Measurements from ENCODE around the gene MCM7. TPM values are rescaled to one million over a fixed set of nuclear protein-coding genes. Genes with fewer than 3 reads are reported as not detected.
A peak's percentile ranks its signal among the peaks of the same experiment; 100 is the strongest.

The MCM7 gene
- total RNA-seq, 1 donor from 2014 or later = 212 TPM

DNA sequence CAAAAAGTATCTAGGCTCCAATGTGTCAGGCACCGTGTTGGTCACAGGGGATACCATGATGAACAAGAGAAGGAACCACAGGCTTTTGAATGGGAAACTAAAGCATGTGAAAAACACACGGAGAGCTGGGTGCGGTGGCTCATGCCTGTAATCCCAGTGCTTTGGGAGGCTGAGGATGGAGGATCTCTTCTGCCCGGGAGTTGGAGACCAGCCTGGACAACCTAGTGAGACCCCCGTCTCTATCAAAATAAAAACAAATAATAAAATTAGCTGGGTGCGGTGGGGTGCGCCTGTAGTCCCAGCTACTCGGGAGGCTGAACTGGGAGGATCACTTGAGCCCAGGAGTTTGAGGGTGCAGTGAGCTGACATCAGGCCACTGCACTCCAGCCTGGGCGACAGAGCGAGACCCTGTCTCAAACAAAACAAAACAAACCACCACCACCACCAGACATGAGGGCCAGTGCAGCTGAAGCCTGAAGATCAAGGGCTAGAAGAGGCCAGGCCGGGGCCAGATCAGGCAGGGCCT, 13.0 kb downstream of the MCM7 start:
- H3K27me3 Mint-ChIP-seq = no peaks in the 10 kb centered on the region
- TF ChIP-seq, protein P1, sequence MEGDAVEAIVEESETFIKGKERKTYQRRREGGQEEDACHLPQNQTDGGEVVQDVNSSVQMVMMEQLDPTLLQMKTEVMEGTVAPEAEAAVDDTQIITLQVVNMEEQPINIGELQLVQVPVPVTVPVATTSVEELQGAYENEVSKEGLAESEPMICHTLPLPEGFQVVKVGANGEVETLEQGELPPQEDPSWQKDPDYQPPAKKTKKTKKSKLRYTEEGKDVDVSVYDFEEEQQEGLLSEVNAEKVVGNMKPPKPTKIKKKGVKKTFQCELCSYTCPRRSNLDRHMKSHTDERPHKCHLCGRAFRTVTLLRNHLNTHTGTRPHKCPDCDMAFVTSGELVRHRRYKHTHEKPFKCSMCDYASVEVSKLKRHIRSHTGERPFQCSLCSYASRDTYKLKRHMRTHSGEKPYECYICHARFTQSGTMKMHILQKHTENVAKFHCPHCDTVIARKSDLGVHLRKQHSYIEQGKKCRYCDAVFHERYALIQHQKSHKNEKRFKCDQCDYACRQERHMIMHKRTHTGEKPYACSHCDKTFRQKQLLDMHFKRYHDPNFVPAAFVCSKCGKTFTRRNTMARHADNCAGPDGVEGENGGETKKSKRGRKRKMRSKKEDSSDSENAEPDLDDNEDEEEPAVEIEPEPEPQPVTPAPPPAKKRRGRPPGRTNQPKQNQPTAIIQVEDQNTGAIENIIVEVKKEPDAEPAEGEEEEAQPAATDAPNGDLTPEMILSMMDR (IDR thresholded peaks at IDR 0.05; ENCODE audit: unreplicated experiment) = no peak

DNA sequence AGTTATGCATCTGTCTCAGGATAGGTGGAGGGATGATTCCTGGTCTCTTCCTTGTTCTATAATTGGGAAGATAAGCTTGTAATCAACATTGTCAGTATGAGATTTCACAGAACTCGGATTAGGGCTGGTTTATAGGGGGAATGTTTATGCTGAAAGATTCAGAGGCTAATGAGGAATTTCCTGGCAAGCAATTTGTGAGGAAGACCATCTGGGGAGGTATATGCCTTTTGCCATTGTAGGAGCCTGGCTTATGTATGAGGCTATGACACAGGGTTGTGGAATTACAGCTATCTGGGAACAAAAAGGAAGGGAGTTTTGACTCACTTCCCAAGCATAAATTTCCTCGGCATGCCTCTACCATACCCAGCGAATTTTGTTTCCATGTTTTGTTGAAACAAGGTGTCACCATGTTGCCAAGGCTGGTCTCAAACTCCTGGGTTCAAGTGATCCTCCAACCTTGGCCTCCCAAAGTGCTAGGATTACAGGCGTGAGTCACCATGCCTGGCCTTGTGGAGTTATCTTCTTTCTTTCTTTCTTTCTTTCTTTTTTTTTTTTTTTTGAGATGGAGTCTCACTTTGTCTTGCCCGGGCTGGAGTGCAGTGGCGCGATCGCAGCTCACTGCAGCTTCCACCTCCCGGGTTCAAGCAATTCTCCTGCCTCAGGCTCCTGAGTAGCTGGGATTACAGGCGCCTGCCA, 14.0 kb downstream of the MCM7 start:
- no peak for DNase-seq (ENCODE audit: low spot score, unreplicated experiment)
- Mint-ChIP-seq H3K27me3 (no peaks in the 10 kb centered on the region), H3K9me3 (ENCODE audit: low read depth) (no peaks in the 10 kb centered on the region), H3K36me3 (ENCODE audit: insufficient read depth) (peaks cover 9% of the 10 kb centered on the region), H3K4me3 (ENCODE audit: low read depth) (peak overlapping the region; percentile 50), H3K4me1 (ENCODE audit: low read depth) (peaks cover 13% of the 10 kb centered on the region), H3K27ac (peak overlapping the region; percentile 67)
- TF ChIP-seq, protein P1 (IDR thresholded peaks at IDR 0.05; ENCODE audit: unreplicated experiment) = no peak

More for the DNA sequence above, 13.0 kb downstream of the MCM7 start:
- Mint-ChIP-seq H3K27ac (peak overlapping the region; percentile 97), H3K9me3 (ENCODE audit: low read depth) (no peaks in the 10 kb centered on the region), H3K4me1 (ENCODE audit: low read depth) (peaks cover 9% of the 10 kb centered on the region), H3K36me3 (ENCODE audit: insufficient read depth) (peaks cover 15% of the 10 kb centered on the region), H3K4me3 (ENCODE audit: low read depth) (peak overlapping the region; percentile 93)
- no peak for DNase-seq (ENCODE audit: low spot score, unreplicated experiment)

DNA sequence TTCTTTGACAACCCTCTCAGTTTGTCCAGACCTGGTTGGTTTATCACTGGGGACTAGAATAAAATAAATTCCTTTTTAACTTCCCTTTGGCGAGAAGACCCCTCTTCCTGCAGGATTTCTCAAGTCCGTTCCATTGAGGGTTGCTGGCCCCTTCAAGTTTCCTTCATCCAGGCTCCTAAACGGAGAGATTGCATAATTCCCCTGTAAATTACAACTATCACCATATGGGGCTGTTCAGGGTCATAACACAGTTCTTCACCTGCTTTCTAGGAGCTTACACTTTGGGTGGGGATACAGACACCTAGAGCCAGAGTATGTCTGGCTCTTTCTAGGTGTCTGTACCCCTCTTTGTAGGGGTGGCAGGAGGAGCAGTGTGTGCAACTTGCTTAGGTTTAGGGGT, 15.7 kb downstream of the MCM7 start:
- TF ChIP-seq, protein P1 (IDR thresholded peaks at IDR 0.05; ENCODE audit: unreplicated experiment) = no peak
- Mint-ChIP-seq H3K27me3 (no peaks in the 10 kb centered on the region), H3K4me3 (ENCODE audit: low read depth) (no peak overlapping the region), H3K27ac (no peak overlapping the region), H3K36me3 (ENCODE audit: insufficient read depth) (peaks cover 8% of the 10 kb centered on the region), H3K4me1 (ENCODE audit: low read depth) (peaks cover 16% of the 10 kb centered on the region), H3K9me3 (ENCODE audit: low read depth) (no peaks in the 10 kb centered on the region)
- DNase-seq (ENCODE audit: low spot score, unreplicated experiment) = no peak

DNA sequence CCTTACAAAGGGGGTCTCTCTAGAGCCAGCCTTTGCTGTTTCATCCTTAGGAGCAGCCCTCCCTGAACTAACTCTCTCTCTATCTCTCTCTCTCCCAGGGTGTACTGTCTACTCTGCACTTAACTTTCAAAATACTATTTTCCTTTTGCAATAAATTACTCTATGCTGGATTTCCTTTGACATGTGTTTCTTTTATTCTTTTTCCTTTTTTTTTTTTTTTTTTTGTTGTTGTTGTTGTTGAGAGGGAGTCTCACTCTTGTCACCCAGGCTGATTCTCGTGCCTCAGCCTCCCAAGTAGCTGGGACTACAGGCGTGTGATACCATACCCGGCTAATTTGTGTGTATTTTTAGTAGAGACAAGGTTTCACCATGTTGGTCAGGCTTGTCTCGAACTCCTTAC, 18.2 kb downstream of the MCM7 start:
- TF ChIP-seq, protein P1 (IDR thresholded peaks at IDR 0.05; ENCODE audit: unreplicated experiment) = no peak
- Mint-ChIP-seq H3K9me3 (ENCODE audit: low read depth) (peaks cover 3% of the 10 kb centered on the region), H3K36me3 (ENCODE audit: insufficient read depth) (peaks cover 27% of the 10 kb centered on the region), H3K27ac (peak overlapping the region; percentile 99), H3K27me3 (no peaks in the 10 kb centered on the region), H3K4me3 (ENCODE audit: low read depth) (peak overlapping the region; percentile 93), H3K4me1 (ENCODE audit: low read depth) (peaks cover 16% of the 10 kb centered on the region)
- no peak for DNase-seq (ENCODE audit: low spot score, unreplicated experiment)

DNA sequence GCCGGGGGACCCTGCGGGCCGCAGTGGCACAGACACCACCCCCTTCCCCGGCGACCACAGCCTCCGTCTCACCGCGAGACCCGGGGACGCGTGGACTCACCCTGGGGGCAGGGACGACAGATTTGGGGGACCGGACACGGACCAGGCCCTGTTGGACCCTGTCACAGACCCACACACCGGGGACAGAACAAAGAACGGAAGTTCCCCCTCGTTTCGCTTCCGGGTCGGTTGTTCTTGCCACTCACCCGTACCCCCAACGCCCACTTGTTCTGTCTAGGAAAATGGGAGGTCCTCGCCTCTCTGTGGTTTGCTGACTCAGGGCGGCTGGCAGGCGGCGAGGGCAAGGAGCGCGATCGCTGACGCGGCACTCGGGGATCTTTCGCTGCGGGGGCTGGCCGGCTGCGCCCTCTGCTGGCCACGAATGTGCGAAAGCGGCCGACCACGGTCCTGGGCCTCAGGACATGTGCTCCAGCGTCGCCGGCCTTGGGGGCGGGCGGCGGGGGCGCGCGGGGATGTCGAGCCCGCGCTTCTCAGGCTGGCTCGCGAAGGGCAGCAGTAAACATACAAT, 19.6 kb downstream of the MCM7 start, which contains the start of gene ZNF3:
TSS of gene ZNF3 (minus strand) at position 189 of the 568 bp plus-strand sequence. CDS start 4,366 bp downstream, outside the sequence.
- H3K27me3 Mint-ChIP-seq = no peaks in the 10 kb centered on the region
- TF ChIP-seq, protein P1 (IDR thresholded peaks at IDR 0.05; ENCODE audit: unreplicated experiment) = peak; percentile 98
- H3K4me1 Mint-ChIP-seq (ENCODE audit: low read depth) = peaks cover 16% of the 10 kb centered on the region
- peaks cover 38% of the 10 kb centered on the region for H3K36me3 Mint-ChIP-seq (ENCODE audit: insufficient read depth)
- peaks cover 8% of the 10 kb centered on the region for H3K9me3 Mint-ChIP-seq (ENCODE audit: low read depth)
- DNase-seq (ENCODE audit: low spot score, unreplicated experiment) = peak; percentile 98
- peak within 1 kb of the TSS; percentile 99 for H3K27ac Mint-ChIP-seq
- H3K4me3 Mint-ChIP-seq (ENCODE audit: low read depth) = peak within 1 kb of the TSS; percentile 93

All from progenitor cell of endocrine pancreas (in vitro differentiated cells).